Lung (tissue), 12 donors: ENCODE data around the gene IPPK. TPM values are rescaled to one million over a fixed set of nuclear protein-coding genes. Genes with fewer than 3 reads are reported as not detected.
"Not testable (repeated sequence)": the region's sequence is repeated elsewhere in the genome, so short reads cannot be mapped to it uniquely, and the experiment has no call there.

ENCODE experiments used
- ATAC-seq: fragments of 200-7000 bp; cut with Tn5 transposase; one replicate; pipeline ENCODE4 v1.9.1; 2020; ENCODE audit warnings: moderate number of reproducible peaks; ENCODE audit not compliant: insufficient read depth, low FRiP score
- DNase-seq, 3 donors: peaks; one replicate each; pipeline ENCODE4 v3.0.0-alpha.2; 2013 to 2017
- H3K27ac ChIP-seq, 2 donors: one replicate each; pipeline ENCODE4 v1.5.1; 2013; ENCODE audit warnings: mild to moderate bottlenecking in 2 of 2, moderate library complexity in 2 of 2, control low read depth in 1 of 2, inconsistent platforms in 1 of 2, low read depth in 1 of 2, low read length in 1 of 2
- H3K27me3 ChIP-seq, 3 donors: one replicate each; pipeline ENCODE4 v1.5.1; 2013; ENCODE audit warnings: low read length in 2 of 3; ENCODE audit not compliant: control insufficient read depth in 3 of 3, insufficient read depth in 3 of 3
- H3K36me3 ChIP-seq, 4 donors: one replicate each; pipeline ENCODE4 v1.5.1; 2013; ENCODE audit warnings: low read length in 4 of 4, mild to moderate bottlenecking in 1 of 4, moderate library complexity in 1 of 4; ENCODE audit not compliant: control insufficient read depth in 4 of 4, insufficient read depth in 4 of 4
- H3K4me1 ChIP-seq, 5 donors: one replicate each; pipeline ENCODE4 v1.5.1; 2013; ENCODE audit warnings: low read length in 5 of 5, mild to moderate bottlenecking in 2 of 5, moderate library complexity in 1 of 5; ENCODE audit not compliant: control insufficient read depth in 5 of 5, insufficient read depth in 5 of 5
- H3K4me3 ChIP-seq: one replicate; pipeline ENCODE4 v1.5.1; 2013; ENCODE audit warnings: mild to moderate bottlenecking, control low read depth, moderate library complexity
- H3K9ac ChIP-seq, 2 donors: one replicate each; pipeline ENCODE4 v1.5.1; 2013; ENCODE audit warnings: low read length in 2 of 2, control low read depth in 1 of 2; ENCODE audit not compliant: insufficient read depth in 1 of 2
- H3K9me3 ChIP-seq, 4 donors: one replicate each; pipeline ENCODE4 v1.5.1; 2013; ENCODE audit warnings: low read length in 3 of 4, mild to moderate bottlenecking in 1 of 4, moderate library complexity in 1 of 4; ENCODE audit not compliant: control insufficient read depth in 4 of 4, insufficient read depth in 3 of 4
- WGBS, 2 donors: extraction: QIAGEN DNeasy Blood & Tissue Kit; methylation state at CpG; one replicate each; pipeline ENCODE4 v1.1.7; 2013; 5-methylcytosine and 5-hydroxymethylcytosine counted together
- polyA plus RNA-seq, 2 donors: library from polyadenylated mRNA; stranded (reverse); fragments of 200-250 nt; gene quantifications; one replicate each; pipeline ENCODE4 v1.2.1, GENCODE V29; 2013
- total RNA-seq, 2 donors: library from RNA; depleted of rRNA in 1 of 2; stranded (reverse); fragments of >200 nt in 1 of 2; gene quantifications; one replicate each; pipeline ENCODE4 v1.2.1, GENCODE V29; 2014 to 2021
- TF ChIP-seq, protein P1 (sequence below): IDR thresholded peaks from 2 replicates; pipeline ENCODE4 v1.5.1; 2012; ENCODE audit warnings: mild to moderate bottlenecking; ENCODE audit errors: control extremely low read depth, extremely low read depth
- donor health status: control.
- donor health status: control.
- donor health status: Bipolar disorder and iron deficiency.
- donor health status: healthy.
- donor health status: DM: yes; HTN: yes; CAD: no.

IPPK gene
- total and polyA plus RNA-seq, 4 donors = 6.0 to 9.6 (median 6.8) TPM

DNA sequence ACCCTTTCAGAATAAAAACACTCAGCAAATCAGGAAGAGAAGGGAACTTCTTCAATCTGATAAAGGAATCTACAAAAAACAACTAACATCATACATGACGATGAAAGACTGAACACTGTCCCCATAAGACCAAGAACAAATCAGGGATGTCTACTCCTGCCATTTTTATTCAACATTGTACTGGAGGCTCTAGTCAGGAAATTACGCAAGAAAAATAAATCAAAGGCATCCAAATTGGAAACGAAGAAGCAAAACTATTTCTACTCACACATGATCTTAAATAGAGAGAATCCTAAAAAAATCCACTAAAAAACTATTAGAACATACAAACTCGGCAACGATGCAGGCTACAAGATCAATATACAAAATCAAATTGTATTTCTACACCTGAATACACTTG, 42.3 kb downstream of the IPPK start:
- 81 to 85% methylated on average over 5 of the region's 5 CpGs for WGBS, 2 donors
- TF ChIP-seq, protein P1, sequence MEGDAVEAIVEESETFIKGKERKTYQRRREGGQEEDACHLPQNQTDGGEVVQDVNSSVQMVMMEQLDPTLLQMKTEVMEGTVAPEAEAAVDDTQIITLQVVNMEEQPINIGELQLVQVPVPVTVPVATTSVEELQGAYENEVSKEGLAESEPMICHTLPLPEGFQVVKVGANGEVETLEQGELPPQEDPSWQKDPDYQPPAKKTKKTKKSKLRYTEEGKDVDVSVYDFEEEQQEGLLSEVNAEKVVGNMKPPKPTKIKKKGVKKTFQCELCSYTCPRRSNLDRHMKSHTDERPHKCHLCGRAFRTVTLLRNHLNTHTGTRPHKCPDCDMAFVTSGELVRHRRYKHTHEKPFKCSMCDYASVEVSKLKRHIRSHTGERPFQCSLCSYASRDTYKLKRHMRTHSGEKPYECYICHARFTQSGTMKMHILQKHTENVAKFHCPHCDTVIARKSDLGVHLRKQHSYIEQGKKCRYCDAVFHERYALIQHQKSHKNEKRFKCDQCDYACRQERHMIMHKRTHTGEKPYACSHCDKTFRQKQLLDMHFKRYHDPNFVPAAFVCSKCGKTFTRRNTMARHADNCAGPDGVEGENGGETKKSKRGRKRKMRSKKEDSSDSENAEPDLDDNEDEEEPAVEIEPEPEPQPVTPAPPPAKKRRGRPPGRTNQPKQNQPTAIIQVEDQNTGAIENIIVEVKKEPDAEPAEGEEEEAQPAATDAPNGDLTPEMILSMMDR = no peak

DNA sequence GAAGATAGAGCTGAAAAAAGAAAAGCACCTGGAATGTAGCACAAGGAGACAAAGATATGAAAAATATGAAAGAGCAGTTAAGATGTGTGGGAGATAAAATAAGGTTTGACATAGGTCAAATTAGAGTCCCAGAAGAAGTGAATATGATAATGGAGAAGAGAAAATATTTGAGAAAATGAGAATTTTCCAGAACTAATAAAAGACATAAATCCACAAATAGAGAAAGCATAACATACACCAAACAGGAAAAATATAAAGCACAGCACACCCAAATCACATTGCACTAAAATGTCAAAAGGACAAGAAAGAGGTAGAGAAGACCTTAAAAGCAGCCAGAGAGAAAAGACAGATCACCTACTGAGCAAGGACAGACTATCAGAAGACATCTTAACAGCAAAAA, 43.4 kb downstream of the IPPK start:
- Histone ChIP-seq H3K9me3 (no peaks in the 10 kb centered on the region), H3K27me3 (no peaks in the 10 kb centered on the region), H3K9ac (no peak overlapping the region), H3K27ac (no peak overlapping the region), H3K36me3 (peaks cover 4 to 14% (median 7%) of the 10 kb centered on the region in 4 donors), H3K4me1 (peaks cover 0 to 8% (median 0%) of the 10 kb centered on the region in 5 donors), H3K4me3 (no peak overlapping the region)
- TF ChIP-seq, protein P1 = no peak
- no peak for ATAC-seq
- DNase-seq = no peak

More for the DNA sequence above, 42.3 kb downstream of the IPPK start:
- no peak overlapping the region for H3K9ac ChIP-seq
- no peak overlapping the region for H3K27ac ChIP-seq
- ATAC-seq (no peak), DNase-seq (no peak)
- peaks cover 4 to 24% (median 15%) of the 10 kb centered on the region in 4 donors for H3K36me3 ChIP-seq
- H3K4me3 ChIP-seq = no peak overlapping the region
- H3K4me1 ChIP-seq = no peaks in the 10 kb centered on the region
- H3K9me3 ChIP-seq = no peaks in the 10 kb centered on the region
- H3K27me3 ChIP-seq = no peaks in the 10 kb centered on the region

DNA sequence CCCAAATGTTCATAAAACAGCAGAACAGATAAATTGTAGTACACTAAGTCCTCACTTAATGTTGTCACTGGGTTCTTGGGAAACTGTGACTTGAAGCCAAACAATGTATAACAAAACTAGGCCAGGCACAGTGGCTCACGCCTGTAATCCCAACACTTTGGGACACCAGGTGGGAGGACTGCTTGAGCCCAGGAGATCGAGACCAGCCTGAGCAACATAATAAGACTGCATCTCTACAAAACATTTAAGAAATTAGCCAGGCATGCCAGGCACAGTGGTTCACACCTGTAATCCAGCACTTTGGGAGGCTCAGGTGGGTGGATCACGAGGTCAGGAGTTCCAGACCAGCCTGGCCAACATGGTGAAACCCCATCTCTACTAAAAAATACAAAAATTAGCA, 46.0 kb downstream of the IPPK start:
- H3K27me3 ChIP-seq = not testable (repeated sequence)
- WGBS, 2 donors = 97 to 100% methylated on average over 3 of the region's 3 CpGs

DNA sequence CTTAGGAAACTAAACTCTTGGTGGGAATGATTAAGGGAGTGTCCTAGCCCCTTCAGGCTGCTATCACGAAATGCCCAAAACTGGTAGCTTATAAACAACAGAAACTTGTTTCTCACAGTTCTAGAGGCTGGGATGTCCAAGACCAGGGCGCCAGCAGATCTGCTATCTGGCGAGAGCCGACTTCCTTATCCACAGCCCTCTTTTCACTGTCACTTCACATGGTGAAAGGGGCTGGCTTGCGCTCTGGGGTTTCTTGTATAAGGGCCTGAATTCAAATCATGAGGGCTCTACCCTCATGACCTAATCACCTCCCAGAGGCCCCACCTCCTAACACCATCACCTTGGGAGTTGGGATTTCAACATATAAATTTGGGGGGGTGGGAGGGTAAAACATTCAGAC, 49.1 kb downstream of the IPPK start:
- 82 to 88% methylated on average over 5 of the region's 5 CpGs for whole genome bisulfite sequencing, 2 donors
- Histone ChIP-seq H3K9me3 (no peaks in the 10 kb centered on the region), H3K36me3 (peaks cover 0 to 24% (median 9%) of the 10 kb centered on the region in 4 donors), H3K4me3 (no peak overlapping the region), H3K27ac (no peak overlapping the region), H3K4me1 (peaks cover 0 to 48% (median 22%) of the 10 kb centered on the region in 5 donors), H3K9ac (no peak overlapping the region), H3K27me3 (no peaks in the 10 kb centered on the region)
- TF ChIP-seq, protein P1 = no peak
- ATAC-seq (no peak), DNase-seq (peak in 2 of 3 donors; percentile 18 to 62)

More for the DNA sequence above, 46.0 kb downstream of the IPPK start:
- not testable (repeated sequence) for H3K27ac ChIP-seq, ATAC-seq, H3K36me3 ChIP-seq, DNase-seq, H3K4me3 ChIP-seq, H3K9ac ChIP-seq, H3K9me3 ChIP-seq
- H3K4me1 ChIP-seq = peaks cover 0 to 20% (median 0%) of the 10 kb centered on the region in 5 donors
